GM23338 (cell line): ENCODE data around the gene NELFE.

Experiments
- CREB1 ChIP-seq: fragments of 250-450 bp; sonication (Bioruptor Pico); IDR thresholded peaks from 2 replicates; pipeline ENCODE4 v1.5.0; 2020; ENCODE audit warnings: low read depth, mild to moderate bottlenecking, moderate library complexity
- ETS1 ChIP-seq: IDR thresholded peaks from 2 replicates; pipeline ENCODE4 v1.6.1; 2016; ENCODE audit warnings: antibody characterized with exemption
- EZH2 ChIP-seq: fragments of 200-600 bp; sonication (generic); IDR thresholded peaks from one replicate; pipeline ENCODE4 v1.8.0; 2017; ENCODE audit warnings: antibody characterized with exemption, mild to moderate bottlenecking, low read depth; ENCODE audit not compliant: unreplicated experiment
- EZH2phosphoT487 ChIP-seq: fragments of 200-600 bp; sonication (generic); IDR thresholded peaks from one replicate; pipeline ENCODE4 v1.8.1; 2018; ENCODE audit warnings: antibody characterized with exemption; ENCODE audit not compliant: unreplicated experiment
- JUNB ChIP-seq: IDR thresholded peaks from one replicate; pipeline ENCODE4 v1.6.1; 2016; ENCODE audit warnings: antibody characterized with exemption; ENCODE audit not compliant: unreplicated experiment
- POLR2AphosphoS5 ChIP-seq: IDR thresholded peaks from 2 replicates; pipeline ENCODE4 v1.6.1; 2016; ENCODE audit warnings: antibody characterized with exemption, low read depth
- REST ChIP-seq: IDR thresholded peaks from one replicate; pipeline ENCODE4 v1.6.1; 2018; ENCODE audit warnings: antibody characterized with exemption; ENCODE audit not compliant: unreplicated experiment
- ZNF114 ChIP-seq: fragments of 250-450 bp; sonication (Bioruptor Pico); IDR thresholded peaks from 2 replicates; pipeline ENCODE4 v1.5.0; 2020; ENCODE audit warnings: mild to moderate bottlenecking, moderate library complexity
- TF ChIP-seq, protein P1 (sequence below), 2 experiments: fragments of 200-600 bp in 1 of 2; sonication (generic) in 1 of 2; conservative IDR thresholded peaks; 2 replicates each; pipeline versions ENCODE4 v1.5.1 to v1.6.1; 2016 to 2017; ENCODE audit warnings: antibody characterized with exemption in 2 of 2, low read depth in 2 of 2, mild to moderate bottlenecking in 2 of 2, moderate library complexity in 1 of 2

GRCh38 chr6:31977816-31978431 is 19.2 kb upstream of the NELFE start:
- TF ChIP-seq JUNB: no peak
- no peak for TF ChIP-seq POLR2AphosphoS5
- no peak for TF ChIP-seq REST
- TF ChIP-seq, protein P1, sequence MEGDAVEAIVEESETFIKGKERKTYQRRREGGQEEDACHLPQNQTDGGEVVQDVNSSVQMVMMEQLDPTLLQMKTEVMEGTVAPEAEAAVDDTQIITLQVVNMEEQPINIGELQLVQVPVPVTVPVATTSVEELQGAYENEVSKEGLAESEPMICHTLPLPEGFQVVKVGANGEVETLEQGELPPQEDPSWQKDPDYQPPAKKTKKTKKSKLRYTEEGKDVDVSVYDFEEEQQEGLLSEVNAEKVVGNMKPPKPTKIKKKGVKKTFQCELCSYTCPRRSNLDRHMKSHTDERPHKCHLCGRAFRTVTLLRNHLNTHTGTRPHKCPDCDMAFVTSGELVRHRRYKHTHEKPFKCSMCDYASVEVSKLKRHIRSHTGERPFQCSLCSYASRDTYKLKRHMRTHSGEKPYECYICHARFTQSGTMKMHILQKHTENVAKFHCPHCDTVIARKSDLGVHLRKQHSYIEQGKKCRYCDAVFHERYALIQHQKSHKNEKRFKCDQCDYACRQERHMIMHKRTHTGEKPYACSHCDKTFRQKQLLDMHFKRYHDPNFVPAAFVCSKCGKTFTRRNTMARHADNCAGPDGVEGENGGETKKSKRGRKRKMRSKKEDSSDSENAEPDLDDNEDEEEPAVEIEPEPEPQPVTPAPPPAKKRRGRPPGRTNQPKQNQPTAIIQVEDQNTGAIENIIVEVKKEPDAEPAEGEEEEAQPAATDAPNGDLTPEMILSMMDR (conservative IDR thresholded peaks at IDR 0.05; ENCODE audit: low read depth in 2 of 2): no peak
- no peak for TF ChIP-seq EZH2
- no peak for TF ChIP-seq ZNF114 (CRISPR knock-in tag)
- TF ChIP-seq EZH2phosphoT487: no peak
- no peak for TF ChIP-seq CREB1 (CRISPR knock-in tag)
- TF ChIP-seq ETS1: no peak
